Measurements from ENCODE around the gene SBF2.

SBF2 gene

GRCh38 chr11:9784602-9785315 lies 509.3 kb downstream of the SBF2 start:
- no peak for DNase-seq (ENCODE audit: low read depth in 1 of 2, low spot score in 1 of 2)

DNA sequence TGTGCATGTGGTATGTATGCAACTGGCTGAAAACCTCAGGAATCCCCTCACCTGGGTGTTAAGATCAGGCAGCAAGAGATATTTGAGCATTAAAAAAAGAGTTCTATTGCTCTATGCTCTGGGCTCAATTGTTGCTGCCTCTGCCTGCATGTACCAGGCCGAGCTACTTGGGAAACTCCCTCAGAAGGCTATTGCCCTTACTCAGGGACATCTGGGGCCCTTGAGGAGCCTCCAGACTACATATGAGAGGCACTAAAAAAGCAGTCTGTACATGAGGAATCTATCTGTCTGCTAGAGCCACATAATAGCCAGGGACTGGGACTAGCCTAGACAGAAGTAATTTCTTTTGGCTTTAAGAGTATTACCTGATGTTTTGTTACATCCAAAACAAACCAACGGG lies 510.0 kb downstream of the SBF2 start:
- no peak for DNase-seq (ENCODE audit: low read depth in 1 of 2, low spot score in 1 of 2)

DNA sequence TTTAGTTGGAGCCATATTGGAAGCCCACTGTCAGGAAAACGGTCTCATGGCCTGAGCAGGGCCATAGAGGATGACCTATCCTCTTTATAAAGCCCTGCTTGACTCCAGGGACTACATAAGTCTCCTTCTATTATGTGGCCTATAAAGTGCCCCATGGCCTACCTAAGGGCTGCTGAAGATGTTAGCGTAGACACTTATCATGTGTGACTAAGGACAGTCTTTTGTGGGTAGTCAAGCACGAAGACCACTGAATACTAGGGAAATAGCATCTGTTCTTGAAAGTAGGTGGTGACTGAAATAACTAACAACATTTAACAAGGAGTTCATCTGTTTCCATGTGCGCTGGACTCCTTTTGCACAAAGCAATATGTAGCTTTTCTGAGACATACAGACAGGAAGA lies 513.1 kb downstream of the SBF2 start:
- DNase-seq (ENCODE audit: low read depth in 1 of 2, low spot score in 1 of 2): no peak

DNA sequence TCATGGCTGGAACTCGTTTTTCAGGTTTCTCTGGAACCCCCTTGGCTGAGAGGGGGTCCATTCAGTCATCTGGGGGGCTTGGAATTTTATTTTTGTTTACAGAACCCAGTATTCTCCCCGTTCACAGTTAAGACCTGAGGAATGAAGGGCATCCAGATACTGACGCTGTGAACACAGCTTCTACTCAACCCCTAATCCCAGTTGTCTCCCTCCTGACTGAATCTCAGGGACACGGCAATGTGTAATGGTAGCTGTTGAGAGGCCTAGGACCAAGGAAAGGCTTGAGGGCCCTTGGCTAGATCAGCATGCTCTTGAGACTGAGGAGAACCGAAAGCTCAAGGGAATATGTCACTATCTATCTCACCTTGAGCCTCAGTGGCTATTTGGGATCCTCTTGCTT lies 516.5 kb downstream of the SBF2 start:
- no peak for DNase-seq (ENCODE audit: low read depth in 1 of 2, low spot score in 1 of 2)

DNA sequence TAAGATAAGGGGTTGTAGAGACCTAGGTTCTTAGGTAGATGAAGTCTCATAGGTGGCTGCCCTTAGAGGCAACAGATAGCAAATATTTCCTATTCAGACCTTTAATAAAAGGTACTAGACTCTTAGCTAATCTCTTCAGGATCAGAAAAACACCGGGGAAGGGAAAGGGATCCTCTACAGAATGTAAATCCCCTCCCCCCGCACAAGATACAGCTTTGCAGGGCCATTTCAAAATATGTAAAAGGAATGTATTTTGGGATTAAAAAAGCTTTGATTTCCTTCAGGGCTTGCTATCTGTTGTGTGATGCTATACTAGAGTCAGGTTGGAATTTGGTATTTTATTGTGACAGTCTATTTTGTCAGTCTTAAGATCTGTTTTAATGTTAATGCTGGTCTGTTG lies 517.0 kb downstream of the SBF2 start:
- DNase-seq (ENCODE audit: low read depth in 1 of 2, low spot score in 1 of 2): no peak

DNA sequence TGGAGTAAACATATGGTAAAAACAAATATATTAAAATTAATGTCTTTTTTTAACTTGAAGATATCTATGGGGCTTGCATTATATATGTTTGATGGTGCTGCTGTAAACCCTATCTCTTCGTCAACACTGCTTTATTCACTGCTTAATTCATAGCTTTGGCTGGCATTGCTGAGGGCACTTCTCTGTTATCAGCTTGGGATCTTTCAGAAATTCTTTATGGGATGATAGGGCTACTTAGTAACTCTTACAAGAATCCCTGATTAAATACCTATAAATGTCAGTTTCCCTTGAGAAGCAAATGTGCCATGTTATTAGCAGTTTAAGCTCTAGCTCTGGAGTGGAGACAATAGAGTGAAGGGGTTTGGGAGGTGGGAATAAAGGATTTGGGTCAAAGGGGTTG lies 517.8 kb downstream of the SBF2 start:
- no peak for DNase-seq (ENCODE audit: low read depth in 1 of 2, low spot score in 1 of 2)

GRCh38 chr11:9775398-9775779 lies 518.6 kb downstream of the SBF2 start:
- DNase-seq (ENCODE audit: low read depth in 1 of 2, low spot score in 1 of 2): no peak

- no peak for DNase-seq (ENCODE audit: low read depth in 1 of 2, low spot score in 1 of 2)
Observed at GRCh38 chr11:9774591-9775397, 519.2 kb downstream of the SBF2 start.

- no peak for DNase-seq (ENCODE audit: low read depth in 1 of 2, low spot score in 1 of 2)
Observed at GRCh38 chr11:9774109-9774508, 519.9 kb downstream of the SBF2 start.

DNA sequence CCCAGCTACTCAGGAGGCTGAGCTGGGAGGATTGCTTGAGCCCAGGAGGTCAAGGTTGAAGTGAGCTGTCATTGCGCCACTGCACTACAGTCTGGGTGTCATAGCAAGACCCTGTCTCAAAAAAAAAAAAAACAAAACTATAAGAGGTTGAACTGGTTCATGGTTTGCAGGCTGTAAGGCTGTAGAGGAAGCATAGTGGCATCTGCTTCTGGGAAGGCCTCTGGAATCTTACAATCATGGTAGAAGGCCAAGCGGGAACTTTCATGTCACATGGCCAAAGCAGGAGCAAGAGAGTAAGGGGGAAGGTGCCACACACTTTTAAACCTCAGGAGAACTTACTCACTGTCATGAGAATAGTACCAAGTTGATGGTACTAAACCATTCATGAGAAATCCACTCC lies 520.5 kb downstream of the SBF2 start:
- no peak for DNase-seq (ENCODE audit: low read depth in 1 of 2, low spot score in 1 of 2)

GRCh38 chr11:9772218-9772617 lies 521.8 kb downstream of the SBF2 start:
- no peak for DNase-seq (ENCODE audit: low read depth in 1 of 2, low spot score in 1 of 2)

DNA sequence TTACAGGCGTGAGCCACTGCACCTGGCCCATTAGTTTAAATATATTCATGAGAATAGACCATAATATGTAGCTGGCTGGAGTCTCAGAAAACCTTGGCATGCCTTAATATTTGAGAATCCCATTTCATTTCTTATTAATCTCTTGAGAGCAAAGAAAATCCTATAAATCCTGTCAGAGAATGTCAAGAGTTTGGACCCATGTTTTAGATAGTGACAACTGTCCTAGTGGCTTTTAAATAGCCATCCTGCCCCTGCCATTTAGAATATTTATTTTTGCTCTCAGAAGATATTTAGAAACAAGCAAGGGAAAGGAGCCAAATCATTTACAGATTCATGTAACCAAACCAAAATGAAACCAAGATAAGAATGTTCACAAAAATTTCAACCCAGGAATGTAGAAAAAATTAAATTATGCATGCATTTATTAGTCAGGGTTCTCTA lies 522.9 kb downstream of the SBF2 start:
- DNase-seq (ENCODE audit: low read depth in 1 of 2, low spot score in 1 of 2): no peak

GRCh38 chr11:9769621-9770020 lies 524.4 kb downstream of the SBF2 start:
- no peak for DNase-seq (ENCODE audit: low read depth in 1 of 2, low spot score in 1 of 2)

GRCh38 chr11:9765320-9766101 lies 528.5 kb downstream of the SBF2 start:
- no peak for DNase-seq (ENCODE audit: low read depth in 1 of 2, low spot score in 1 of 2)

GRCh38 chr11:9763301-9763700 lies 530.7 kb downstream of the SBF2 start:
- no peak for DNase-seq (ENCODE audit: low read depth in 1 of 2, low spot score in 1 of 2)

GRCh38 chr11:9762531-9762930 lies 531.5 kb downstream of the SBF2 start:
- no peak for DNase-seq (ENCODE audit: low read depth in 1 of 2, low spot score in 1 of 2)

- no peak for DNase-seq (ENCODE audit: low read depth in 1 of 2, low spot score in 1 of 2)
Observed at GRCh38 chr11:9761441-9761945, 532.5 kb downstream of the SBF2 start.

DNA sequence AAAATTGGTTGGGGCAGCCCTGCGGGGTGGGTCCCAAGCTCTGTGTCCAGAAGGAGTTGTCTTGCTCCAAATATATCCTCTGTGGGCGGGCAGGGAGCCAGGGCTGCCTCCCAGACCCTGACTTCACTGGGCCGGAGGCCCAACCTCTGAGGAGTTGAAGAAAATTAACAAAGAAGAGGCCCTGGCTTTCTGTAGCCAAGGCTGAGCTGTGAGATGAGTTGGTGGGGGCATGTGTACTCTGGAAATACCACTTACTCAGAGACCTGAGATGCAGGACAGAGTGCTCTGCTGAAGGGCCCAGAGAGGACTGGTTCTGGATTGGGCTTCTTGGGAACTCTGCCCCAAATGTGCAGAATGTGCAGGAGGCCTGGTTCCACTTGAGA lies 533.8 kb downstream of the SBF2 start:
- DNase-seq (ENCODE audit: low read depth in 1 of 2, low spot score in 1 of 2): no peak

DNA sequence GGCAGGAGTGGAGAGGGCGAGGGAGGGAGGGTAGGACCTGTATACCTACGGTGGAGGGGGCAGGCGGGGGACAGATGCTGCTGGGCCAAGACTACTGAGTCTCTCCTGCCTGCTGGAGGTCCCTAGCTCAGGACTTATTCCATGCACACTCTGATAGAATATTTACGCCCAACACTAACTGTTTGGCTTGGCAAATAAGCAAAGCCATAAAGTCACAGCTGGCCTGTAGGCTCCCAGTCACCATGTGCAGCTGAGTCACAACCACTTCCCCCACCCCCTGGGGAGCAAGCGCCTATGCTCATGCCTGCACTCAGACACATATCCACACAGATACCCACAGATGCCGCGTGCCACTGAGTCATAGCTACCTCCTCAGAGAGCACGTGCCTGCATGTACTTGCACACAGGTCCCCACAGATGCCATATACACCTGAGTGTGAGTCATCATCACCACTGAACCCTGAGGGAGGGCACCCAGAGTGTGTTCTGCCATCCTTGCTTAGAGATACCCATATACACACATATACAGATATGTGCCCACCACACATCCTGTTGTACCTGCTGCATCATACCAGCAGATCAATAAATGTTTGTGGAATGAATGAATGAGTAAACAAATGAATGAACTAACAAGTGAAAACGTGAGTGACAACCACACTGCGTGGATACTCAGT lies 534.4 kb downstream of the SBF2 start:
- peak; percentile 71 to 95 for DNase-seq (ENCODE audit: low read depth in 1 of 2, low spot score in 1 of 2)

DNA sequence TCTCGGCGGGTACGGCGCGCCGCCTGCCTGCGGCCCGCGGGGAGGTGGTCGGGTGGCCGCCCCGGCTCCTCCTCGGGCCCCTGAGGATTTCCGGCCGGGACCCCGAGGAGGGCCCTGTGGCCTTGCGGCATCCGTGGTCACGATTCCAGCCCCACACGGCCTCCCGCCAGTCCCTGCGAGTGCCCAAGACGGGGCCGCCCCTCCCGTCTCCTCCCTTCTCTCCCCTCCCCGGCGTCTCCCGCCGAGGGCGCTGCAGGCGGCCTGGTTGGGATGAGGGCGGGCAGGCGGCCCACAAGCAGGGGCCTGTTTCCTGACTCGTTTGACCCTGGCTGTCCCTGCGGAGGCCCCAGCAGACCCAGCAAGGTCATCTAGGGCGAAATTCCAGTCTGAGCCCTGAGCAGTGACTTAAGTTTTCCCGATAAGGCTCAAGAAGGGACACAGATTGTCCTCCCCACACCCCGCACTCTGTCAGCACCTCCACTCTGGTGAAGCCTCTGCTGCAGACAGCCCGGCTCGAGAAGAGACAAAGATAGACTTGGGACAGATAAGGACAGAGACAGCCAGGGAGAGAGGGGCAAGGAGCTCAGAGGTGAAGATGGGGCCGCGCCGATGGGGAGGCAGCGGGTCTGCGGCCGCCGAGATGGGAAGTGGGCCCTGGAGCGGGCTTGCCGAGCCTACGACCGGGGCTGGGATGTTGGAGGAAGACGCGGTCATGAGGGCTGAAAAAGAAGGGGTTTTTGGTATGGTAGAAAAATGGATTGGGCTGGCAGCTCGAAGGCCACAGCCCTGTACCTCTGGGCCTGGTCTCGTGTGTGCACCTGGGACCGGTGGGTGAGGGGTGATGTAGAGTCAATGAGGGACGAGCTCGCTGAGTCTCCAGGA lies 535.1 kb downstream of the SBF2 start:
- DNase-seq (ENCODE audit: low read depth in 1 of 2, low spot score in 1 of 2): peak; percentile 37 to 51

All from activated CD4-positive, alpha-beta T cell treated with anti-CD3 and anti-CD28 coated beads, Interleukin-2, amount 50 U/mL, for 24 hours (primary cell).